SK-N-SH treated with all-trans-retinoic acid at 6 μM for 48 hours (cell line): ENCODE measurements around the gene ADCY9.

Experiments
- RARB ChIP-seq: fragments of 250-450 bp; sonication (Bioruptor Pico); IDR thresholded peaks from 2 replicates; pipeline ENCODE4 v1.8.0; 2021; ENCODE audit warnings: mild to moderate bottlenecking, moderate library complexity
- SNAI2 ChIP-seq: fragments of 250-450 bp; sonication (Bioruptor Pico); IDR thresholded peaks from 2 replicates; pipeline ENCODE4 v1.5.0; 2020; ENCODE audit warnings: mild to moderate bottlenecking, moderate library complexity

DNA sequence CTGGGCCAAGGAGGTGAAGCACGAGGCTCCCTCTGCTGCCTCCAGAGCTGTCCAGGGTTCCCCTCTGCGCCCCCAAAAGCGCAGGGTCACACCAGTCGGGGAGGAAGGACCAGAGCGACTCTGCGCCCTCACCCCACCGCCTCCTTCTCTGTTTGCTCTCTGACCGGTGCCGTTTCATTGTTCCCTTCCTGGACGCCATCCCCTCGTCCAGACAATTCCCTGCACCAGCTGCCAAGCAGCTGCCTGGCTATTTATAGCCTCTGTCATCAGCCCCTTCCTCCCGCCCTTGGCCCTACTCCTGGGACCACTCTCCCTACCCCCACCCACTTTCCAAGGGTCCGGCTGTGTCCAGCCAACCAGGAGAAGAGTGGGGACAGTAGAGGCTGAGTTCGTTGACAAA lies 167.0 kb downstream of the ADCY9 start:
- TF ChIP-seq RARB (CRISPR knock-in tag) (no peak), SNAI2 (CRISPR knock-in tag) (no peak)
